Hepatocyte (in vitro differentiated cells): ENCODE data around the gene SKIL.

Source experiments
- EZH2 ChIP-seq: fragments of 200-600 bp; sonication (generic); IDR thresholded peaks from 2 replicates; pipeline ENCODE4 v1.6.1; 2016; ENCODE audit warnings: antibody characterized with exemption, mild to moderate bottlenecking, borderline replicate concordance
- TF ChIP-seq, protein P1 (sequence below): fragments of 200-600 bp; sonication (generic); IDR thresholded peaks from 2 replicates; pipeline ENCODE4 v1.5.1; 2016; ENCODE audit warnings: antibody characterized with exemption, mild to moderate bottlenecking; ENCODE audit not compliant: poor library complexity

DNA sequence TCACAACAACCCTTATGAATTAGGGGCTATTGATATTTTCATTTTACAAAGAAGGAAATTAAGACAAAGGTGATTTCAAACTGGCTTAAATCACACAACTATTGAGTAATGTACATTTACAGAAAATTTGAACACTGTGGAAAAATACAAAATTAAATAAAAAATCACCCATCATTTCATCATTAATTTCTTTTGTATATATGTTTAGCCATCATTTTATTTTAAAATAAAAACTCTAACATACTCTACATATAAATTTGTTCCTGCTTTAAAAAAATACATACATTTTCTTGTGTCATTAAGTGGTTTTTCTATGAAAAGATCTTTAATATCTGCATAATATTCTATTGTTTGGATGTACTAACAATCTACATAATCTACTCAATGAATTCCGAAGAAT is 81.3 kb downstream of the SKIL start:
- TF ChIP-seq, protein P1, sequence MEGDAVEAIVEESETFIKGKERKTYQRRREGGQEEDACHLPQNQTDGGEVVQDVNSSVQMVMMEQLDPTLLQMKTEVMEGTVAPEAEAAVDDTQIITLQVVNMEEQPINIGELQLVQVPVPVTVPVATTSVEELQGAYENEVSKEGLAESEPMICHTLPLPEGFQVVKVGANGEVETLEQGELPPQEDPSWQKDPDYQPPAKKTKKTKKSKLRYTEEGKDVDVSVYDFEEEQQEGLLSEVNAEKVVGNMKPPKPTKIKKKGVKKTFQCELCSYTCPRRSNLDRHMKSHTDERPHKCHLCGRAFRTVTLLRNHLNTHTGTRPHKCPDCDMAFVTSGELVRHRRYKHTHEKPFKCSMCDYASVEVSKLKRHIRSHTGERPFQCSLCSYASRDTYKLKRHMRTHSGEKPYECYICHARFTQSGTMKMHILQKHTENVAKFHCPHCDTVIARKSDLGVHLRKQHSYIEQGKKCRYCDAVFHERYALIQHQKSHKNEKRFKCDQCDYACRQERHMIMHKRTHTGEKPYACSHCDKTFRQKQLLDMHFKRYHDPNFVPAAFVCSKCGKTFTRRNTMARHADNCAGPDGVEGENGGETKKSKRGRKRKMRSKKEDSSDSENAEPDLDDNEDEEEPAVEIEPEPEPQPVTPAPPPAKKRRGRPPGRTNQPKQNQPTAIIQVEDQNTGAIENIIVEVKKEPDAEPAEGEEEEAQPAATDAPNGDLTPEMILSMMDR, result no peak
- no peak for TF ChIP-seq EZH2
